K562 (cell line): ENCODE measurements around the gene RNU11. TPM values are rescaled to one million over a fixed set of nuclear protein-coding genes. Genes with fewer than 3 reads are reported as not detected.
A peak's percentile ranks its signal among the peaks of the same experiment; 100 is the strongest.

Source experiments
- BRF2 ChIP-seq: IDR thresholded peaks from 3 replicates; pipeline ENCODE4 v1.6.1; 2011; ENCODE audit warnings: borderline replicate concordance, mild to moderate bottlenecking; ENCODE audit not compliant: insufficient read length, insufficient read depth
- CBX8 ChIP-seq: fragments of 200-600 bp; sonication (generic); IDR thresholded peaks from 2 replicates; pipeline ENCODE4 v1.6.1; 2012; ENCODE audit warnings: borderline replicate concordance, mixed run types, low read depth, mild to moderate bottlenecking, moderate library complexity, mixed read lengths, low read length, control low read depth, inconsistent platforms; ENCODE audit not compliant: poor library complexity, severe bottlenecking; ENCODE audit errors: extremely low read depth
- DIDO1 ChIP-seq: fragments of 450-650 bp; IDR thresholded peaks from 2 replicates; pipeline ENCODE4 v1.6.1; 2016; ENCODE audit warnings: low read depth, missing biosample characterization, missing genetic modification characterization
- E2F3 ChIP-seq: fragments of 250-450 bp; sonication (Bioruptor Pico); IDR thresholded peaks from 2 replicates; pipeline ENCODE4 v1.4.0; 2020; ENCODE audit warnings: mild to moderate bottlenecking
- MED1 ChIP-seq: sonication (generic); formaldehyde crosslinking; IDR thresholded peaks from 2 replicates; pipeline ENCODE4 v1.8.1; 2023; ENCODE audit warnings: missing genetic modification reagents, borderline replicate concordance
- NR0B1 ChIP-seq: fragments of 450-650 bp; IDR thresholded peaks from one replicate; pipeline ENCODE4 v1.6.1; 2018; ENCODE audit warnings: mild to moderate bottlenecking, moderate library complexity; ENCODE audit not compliant: partially characterized antibody
- RFX7 ChIP-seq: fragments of 250-450 bp; sonication (Bioruptor Pico); IDR thresholded peaks from 2 replicates; pipeline ENCODE4 v1.5.1; 2021; ENCODE audit warnings: mild to moderate bottlenecking
- TGIF2 ChIP-seq: sonication (generic); formaldehyde crosslinking; IDR thresholded peaks from 2 replicates; pipeline ENCODE4 v1.8.1; 2022; ENCODE audit warnings: mild to moderate bottlenecking, missing genetic modification reagents, moderate library complexity
- ZBTB17 ChIP-seq: fragments of 450-650 bp; formaldehyde crosslinking; IDR thresholded peaks from 2 replicates; pipeline ENCODE4 v1.4.0; 2020; ENCODE audit warnings: mild to moderate bottlenecking
- ZBTB43 ChIP-seq: sonication (generic); formaldehyde crosslinking; IDR thresholded peaks from 2 replicates; pipeline ENCODE4 v1.8.0; 2023; ENCODE audit warnings: mild to moderate bottlenecking, missing genetic modification reagents
- ZNF311 ChIP-seq: fragments of 250-450 bp; sonication (Bioruptor Pico); IDR thresholded peaks from 2 replicates; pipeline ENCODE4 v1.4.0; 2020; ENCODE audit warnings: mild to moderate bottlenecking, moderate library complexity
- ZNF592 ChIP-seq: fragments of 450-650 bp; IDR thresholded peaks from 2 replicates; pipeline ENCODE4 v1.6.1; 2017; ENCODE audit warnings: antibody characterized with exemption, mild to moderate bottlenecking
- polyA plus RNA-seq, 8 experiments: library from polyadenylated mRNA; depleted of rRNA in 4 of 8; stranded (reverse) in 5 of 8; unstranded in 3 of 8; fragments of >200 nt; fragmentation: Nextera tagmentation in 2 of 8; fragmentation: Illumina TruSeq in 1 of 8; extraction: Ambion mirVana in 2 of 8; extraction: Trizol in 1 of 8; gene quantifications; 2 replicates each; pipeline versions ENCODE4 v1.2.1 to v1.2.3, GENCODE V29; 2011 to 2014; ENCODE audit warnings: inconsistent platforms in 1 of 8, missing spikeins in 1 of 8
- total RNA-seq, 7 experiments: library from RNA; depleted of rRNA in 6 of 7; stranded (reverse); fragments of >200 nt in 6 of 7; fragmentation: Illumina TruSeq in 2 of 7; extraction: Trizol in 2 of 7; gene quantifications; 2 replicates each; pipeline versions ENCODE4 v1.2.1 to v1.2.3, GENCODE V29; 2011 to 2021; ENCODE audit warnings: low replicate concordance in 1 of 7

RNU11 gene
- total and polyA plus RNA-seq, 9 of the 15 experiments (the other 6 are each of a cell fraction or from before 2014, with no cell fraction given) = not detected

- TF ChIP-seq NR0B1 (no peak), TGIF2 (peak; percentile 20; the same call in 1 of the 2 replicates), RFX7 (CRISPR knock-in tag) (no peak; the same call in 1 of the 2 replicates), E2F3 (CRISPR knock-in tag) (0 out of 2 replicates have a peak, but pooled peaks have one; percentile 12), ZNF311 (CRISPR knock-in tag) (no peak), ZBTB17 (CRISPR knock-in tag) (no peak; the same call in 1 of the 2 replicates), MED1 (CRISPR knock-in tag) (no peak), CBX8 (no peak), DIDO1 (tag) (peak; percentile 75), BRF2 (no peak), ZNF592 (peak; percentile 80), ZBTB43 (CRISPR knock-in tag) (peak; percentile 34; the same call in 1 of the 2 replicates)
These were observed 5.4 kb upstream of the RNU11 start, which contains the start of gene TAF12 (continued) for GRCh38 chr1:28642847-28643635.
